HEK293T (cell line): ENCODE data around the gene UCHL3.

Experiments used
- CTCF ChIA-PET: fragments of 350-600 bp; formaldehyde crosslinking; extraction: SDS; loops from one replicate; lab custom pipeline; 2021; ENCODE audit warnings: antibody characterized with exemption, inconsistent platforms; lab: Yijun Ruan, JAX
- POLR2A ChIA-PET: fragments of 350-600 bp; formaldehyde crosslinking; extraction: SDS; loops from one replicate; lab custom pipeline; 2020; ENCODE audit warnings: antibody characterized with exemption, inconsistent platforms; lab: Yijun Ruan, JAX
- DNase-seq: peaks from one replicate; pipeline ENCODE4 v3.0.0; 2012; ENCODE audit warnings: mixed read lengths; ENCODE audit errors: extremely low spot score
- ARNT ChIP-seq: fragments of 450-650 bp; IDR thresholded peaks from 2 replicates; pipeline ENCODE4 v1.6.1; 2017; ENCODE audit warnings: mild to moderate bottlenecking
- BHLHE40 ChIP-seq: fragments of 450-650 bp; IDR thresholded peaks from 2 replicates; pipeline ENCODE4 v1.6.1; 2016; ENCODE audit warnings: mild to moderate bottlenecking, moderate library complexity, borderline replicate concordance
- CTBP1 ChIP-seq: fragments of 450-650 bp; IDR thresholded peaks from 2 replicates; pipeline ENCODE4 v1.6.1; 2016; ENCODE audit warnings: borderline replicate concordance
- ELF4 ChIP-seq: fragments of 450-650 bp; IDR thresholded peaks from 2 replicates; pipeline ENCODE4 v1.6.1; 2017; ENCODE audit warnings: antibody characterized with exemption
- FOXA1 ChIP-seq: fragments of 450-650 bp; IDR thresholded peaks from 2 replicates; pipeline ENCODE4 v1.6.1; 2016; ENCODE audit warnings: mild to moderate bottlenecking
- FOXK2 ChIP-seq: fragments of 450-650 bp; IDR thresholded peaks from 2 replicates; pipeline ENCODE4 v1.6.1; 2016; ENCODE audit warnings: mild to moderate bottlenecking
- FOXM1 ChIP-seq: fragments of 450-650 bp; IDR thresholded peaks from 2 replicates; pipeline ENCODE4 v1.6.1; 2017; ENCODE audit warnings: mild to moderate bottlenecking, borderline replicate concordance
- L3MBTL2 ChIP-seq: fragments of 450-650 bp; conservative IDR thresholded peaks from 2 replicates; pipeline ENCODE4 v1.6.1; 2016; ENCODE audit warnings: mild to moderate bottlenecking
- LEF1 ChIP-seq: fragments of 450-650 bp; IDR thresholded peaks from 2 replicates; pipeline ENCODE4 v1.6.1; 2017; ENCODE audit warnings: mild to moderate bottlenecking, borderline replicate concordance
- NFRKB ChIP-seq: fragments of 450-650 bp; IDR thresholded peaks from 2 replicates; pipeline ENCODE4 v1.6.1; 2016; ENCODE audit warnings: mild to moderate bottlenecking, moderate library complexity
- PKNOX1 ChIP-seq: fragments of 450-650 bp; IDR thresholded peaks from 2 replicates; pipeline ENCODE4 v1.6.1; 2016
- SP1 ChIP-seq: fragments of 450-650 bp; IDR thresholded peaks from 2 replicates; pipeline ENCODE4 v1.6.1; 2017
- SUZ12 ChIP-seq: fragments of 450-650 bp; IDR thresholded peaks from 2 replicates; pipeline ENCODE4 v1.6.1; 2016; ENCODE audit warnings: mild to moderate bottlenecking
- TARDBP ChIP-seq: fragments of 450-650 bp; IDR thresholded peaks from 2 replicates; pipeline ENCODE4 v1.6.1; 2016
- ZNF384 ChIP-seq: fragments of 450-650 bp; IDR thresholded peaks from 2 replicates; pipeline ENCODE4 v1.6.1; 2016

Gene UCHL3

GRCh38 chr13:75628801-75629200 is 79.2 kb downstream of the UCHL3 start:
- POLR2A ChIA-PET: no interaction called here
- no peak for DNase-seq
- TF ChIP-seq BHLHE40: no peak
- TF ChIP-seq L3MBTL2: no peak
- TF ChIP-seq CTBP1: no peak
- no peak for TF ChIP-seq NFRKB
- no peak for TF ChIP-seq PKNOX1
- no peak for TF ChIP-seq FOXK2
- TF ChIP-seq TARDBP: no peak
- TF ChIP-seq ZNF384: no peak
- no peak for TF ChIP-seq LEF1
- TF ChIP-seq FOXA1: no peak
- no peak for TF ChIP-seq SP1
- TF ChIP-seq ARNT: no peak
- no peak for TF ChIP-seq SUZ12
- TF ChIP-seq FOXM1: no peak
- CTCF ChIA-PET: no interaction called here

- ChIA-PET POLR2A (interaction anchor here (0.9 kb wide), 1 partner anchor 24 kb away, joined by 3 read pairs; no protein-coding TSS in a partner anchor), CTCF (interaction anchor here (0.6 kb wide), 1 partner anchor 1347 kb away, joined by 4 read pairs; no protein-coding TSS in a partner anchor)
- no peak for TF ChIP-seq PKNOX1
- no peak for TF ChIP-seq ZNF384
- TF ChIP-seq FOXA1: no peak
- no peak for TF ChIP-seq SP1
- no peak for TF ChIP-seq BHLHE40
- DNase-seq: no peak
Measured at GRCh38 chr13:75633285-75633684, 83.7 kb downstream of the UCHL3 start.

- CTCF ChIA-PET: no interaction called here
- POLR2A ChIA-PET: no interaction called here
- peak; percentile 35 for DNase-seq
- TF ChIP-seq FOXM1 (no peak), L3MBTL2 (peak; percentile 96), LEF1 (peak; percentile 5; the same call in 1 of the 2 replicates)
Measured at GRCh38 chr13:75635101-75635827, 85.7 kb downstream of the UCHL3 start.

GRCh38 chr13:75635828-75636435 is 86.3 kb downstream of the UCHL3 start, which contains the start of gene LMO7:
LMO7 (plus strand) TSS chr13:75636330; CDS start chr13:75636658, 328 bp downstream.
- ChIA-PET CTCF (no interaction called here), POLR2A (no interaction called here)
- peak; percentile 89 for DNase-seq
- no peak; the same call in 1 of the 2 replicates for TF ChIP-seq FOXM1
- no peak for TF ChIP-seq CTBP1
- 0 out of 2 replicates have a peak, but pooled peaks have one; percentile 5 for TF ChIP-seq LEF1
- TF ChIP-seq L3MBTL2: no peak

- DNase-seq: no peak
- POLR2A ChIA-PET: no interaction called here
- no peak for TF ChIP-seq SP1
- TF ChIP-seq L3MBTL2: peak; percentile 94
- peak; percentile 25; the same call in 1 of the 2 replicates for TF ChIP-seq FOXM1
- TF ChIP-seq SUZ12: no peak
- TF ChIP-seq TARDBP: no peak
- no peak for TF ChIP-seq ELF4
- TF ChIP-seq PKNOX1: no peak
- CTCF ChIA-PET: no interaction called here
Measured at GRCh38 chr13:75636436-75637180, 87.0 kb downstream of the UCHL3 start.

GRCh38 chr13:75637181-75637750 is 87.7 kb downstream of the UCHL3 start:
- TF ChIP-seq FOXK2: no peak
- peak; percentile 55 for TF ChIP-seq L3MBTL2
- DNase-seq: no peak
- CTCF ChIA-PET: no interaction called here
- POLR2A ChIA-PET: no interaction called here

GRCh38 chr13:75639454-75639853 is 89.9 kb downstream of the UCHL3 start:
- no peak for TF ChIP-seq ELF4
- no peak for TF ChIP-seq PKNOX1
- no peak for TF ChIP-seq FOXA1
- TF ChIP-seq ARNT: no peak
- no peak for TF ChIP-seq FOXK2
- DNase-seq: no peak
- CTCF ChIA-PET: interaction anchor here (2.0 kb wide), 1 partner anchor 57 kb away, joined by 4 read pairs; no protein-coding TSS in a partner anchor
- POLR2A ChIA-PET: interaction anchor here (0.6 kb wide), 1 partner anchor 49 kb away, joined by 3 read pairs; no protein-coding TSS in a partner anchor
